Measurements from ENCODE around the gene NADSYN1.

- TF ChIP-seq ESRRA (CRISPR knock-in tag; IDR thresholded peaks at IDR 0.05; ENCODE audit: borderline replicate concordance) = no peak
- TF ChIP-seq CTCF (IDR thresholded peaks at IDR 0.05) = no peak
- TF ChIP-seq, protein P1, sequence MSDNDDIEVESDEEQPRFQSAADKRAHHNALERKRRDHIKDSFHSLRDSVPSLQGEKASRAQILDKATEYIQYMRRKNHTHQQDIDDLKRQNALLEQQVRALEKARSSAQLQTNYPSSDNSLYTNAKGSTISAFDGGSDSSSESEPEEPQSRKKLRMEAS (CRISPR knock-in tag; IDR thresholded peaks at IDR 0.05) = no peak
- TF ChIP-seq, protein P2, sequence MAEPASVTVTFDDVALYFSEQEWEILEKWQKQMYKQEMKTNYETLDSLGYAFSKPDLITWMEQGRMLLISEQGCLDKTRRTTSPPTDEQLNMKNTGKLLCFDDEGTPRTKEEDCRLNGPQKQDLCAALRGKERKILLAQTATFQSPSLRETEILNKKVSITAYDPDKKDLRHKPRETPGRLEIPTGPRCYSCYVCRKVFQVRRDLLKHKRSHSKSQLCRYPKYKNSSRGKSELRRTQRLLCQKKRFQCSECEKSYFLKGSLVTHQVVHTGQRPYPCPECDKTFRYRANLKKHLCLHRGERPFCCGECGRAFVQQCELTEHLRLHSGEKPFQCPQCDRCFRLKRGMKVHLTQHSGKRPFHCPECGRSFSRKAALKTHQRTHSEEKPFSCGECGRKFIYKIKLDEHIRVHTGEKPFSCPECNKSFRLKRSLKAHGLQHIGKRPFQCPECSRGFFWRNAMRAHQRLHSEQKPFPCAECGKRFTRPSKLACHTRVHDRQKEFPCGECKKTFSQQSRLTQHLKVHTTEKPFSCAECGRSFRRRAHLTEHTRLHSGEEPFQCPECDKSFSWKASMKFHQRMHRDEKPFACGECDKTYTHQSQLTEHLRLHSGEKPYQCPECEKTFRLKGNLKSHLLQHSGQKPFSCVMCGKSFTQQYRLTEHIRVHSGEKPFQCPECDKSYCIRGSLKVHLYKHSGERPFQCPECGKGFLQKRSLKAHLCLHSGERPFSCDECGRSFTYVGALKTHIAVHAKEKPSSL (CRISPR knock-in tag; conservative IDR thresholded peaks at IDR 0.05) = no peak
- TF ChIP-seq ZSCAN18 (CRISPR knock-in tag; IDR thresholded peaks at IDR 0.05) = no peak
- TF ChIP-seq E2F4 (CRISPR knock-in tag; IDR thresholded peaks at IDR 0.05; ENCODE audit: borderline replicate concordance, low read depth) = no peak
- TF ChIP-seq, protein P3, sequence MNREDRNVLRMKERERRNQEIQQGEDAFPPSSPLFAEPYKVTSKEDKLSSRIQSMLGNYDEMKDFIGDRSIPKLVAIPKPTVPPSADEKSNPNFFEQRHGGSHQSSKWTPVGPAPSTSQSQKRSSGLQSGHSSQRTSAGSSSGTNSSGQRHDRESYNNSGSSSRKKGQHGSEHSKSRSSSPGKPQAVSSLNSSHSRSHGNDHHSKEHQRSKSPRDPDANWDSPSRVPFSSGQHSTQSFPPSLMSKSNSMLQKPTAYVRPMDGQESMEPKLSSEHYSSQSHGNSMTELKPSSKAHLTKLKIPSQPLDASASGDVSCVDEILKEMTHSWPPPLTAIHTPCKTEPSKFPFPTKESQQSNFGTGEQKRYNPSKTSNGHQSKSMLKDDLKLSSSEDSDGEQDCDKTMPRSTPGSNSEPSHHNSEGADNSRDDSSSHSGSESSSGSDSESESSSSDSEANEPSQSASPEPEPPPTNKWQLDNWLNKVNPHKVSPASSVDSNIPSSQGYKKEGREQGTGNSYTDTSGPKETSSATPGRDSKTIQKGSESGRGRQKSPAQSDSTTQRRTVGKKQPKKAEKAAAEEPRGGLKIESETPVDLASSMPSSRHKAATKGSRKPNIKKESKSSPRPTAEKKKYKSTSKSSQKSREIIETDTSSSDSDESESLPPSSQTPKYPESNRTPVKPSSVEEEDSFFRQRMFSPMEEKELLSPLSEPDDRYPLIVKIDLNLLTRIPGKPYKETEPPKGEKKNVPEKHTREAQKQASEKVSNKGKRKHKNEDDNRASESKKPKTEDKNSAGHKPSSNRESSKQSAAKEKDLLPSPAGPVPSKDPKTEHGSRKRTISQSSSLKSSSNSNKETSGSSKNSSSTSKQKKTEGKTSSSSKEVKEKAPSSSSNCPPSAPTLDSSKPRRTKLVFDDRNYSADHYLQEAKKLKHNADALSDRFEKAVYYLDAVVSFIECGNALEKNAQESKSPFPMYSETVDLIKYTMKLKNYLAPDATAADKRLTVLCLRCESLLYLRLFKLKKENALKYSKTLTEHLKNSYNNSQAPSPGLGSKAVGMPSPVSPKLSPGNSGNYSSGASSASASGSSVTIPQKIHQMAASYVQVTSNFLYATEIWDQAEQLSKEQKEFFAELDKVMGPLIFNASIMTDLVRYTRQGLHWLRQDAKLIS (CRISPR knock-in tag; IDR thresholded peaks at IDR 0.05; ENCODE audit: borderline replicate concordance) = no peak
- no peak for TF ChIP-seq SMAD3 (CRISPR knock-in tag; IDR thresholded peaks at IDR 0.05; ENCODE audit: borderline replicate concordance)
- TF ChIP-seq, protein P4, sequence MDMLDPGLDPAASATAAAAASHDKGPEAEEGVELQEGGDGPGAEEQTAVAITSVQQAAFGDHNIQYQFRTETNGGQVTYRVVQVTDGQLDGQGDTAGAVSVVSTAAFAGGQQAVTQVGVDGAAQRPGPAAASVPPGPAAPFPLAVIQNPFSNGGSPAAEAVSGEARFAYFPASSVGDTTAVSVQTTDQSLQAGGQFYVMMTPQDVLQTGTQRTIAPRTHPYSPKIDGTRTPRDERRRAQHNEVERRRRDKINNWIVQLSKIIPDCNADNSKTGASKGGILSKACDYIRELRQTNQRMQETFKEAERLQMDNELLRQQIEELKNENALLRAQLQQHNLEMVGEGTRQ (CRISPR knock-in tag; IDR thresholded peaks at IDR 0.05) = no peak
- TF ChIP-seq HMGXB4 (CRISPR knock-in tag; IDR thresholded peaks at IDR 0.05) = no peak
- TF ChIP-seq ATF2 (CRISPR knock-in tag; IDR thresholded peaks at IDR 0.05; ENCODE audit: borderline replicate concordance, low read depth) = no peak
- no peak for TF ChIP-seq SP1 (CRISPR knock-in tag; conservative IDR thresholded peaks at IDR 0.05)
Observed at GRCh38 chr11:71490044-71490730, 37.2 kb downstream of the NADSYN1 start.

All from WTC11 (cell line).